OCI-LY1 (cell line): ENCODE measurements around the gene SIRT7.

Source experiments
- EZH2 ChIP-seq: fragments of 200-600 bp; sonication (generic), shearing (Covaris generic); IDR thresholded peaks from 2 replicates; pipeline ENCODE4 v1.8.0; 2017; ENCODE audit warnings: borderline replicate concordance, mixed run types, mild to moderate bottlenecking, antibody characterized with exemption, low read length, moderate library complexity, mixed read lengths
- TF ChIP-seq, protein P1 (sequence below): fragments of 200-600 bp; sonication (generic), shearing (Covaris generic); IDR thresholded peaks from 2 replicates; pipeline ENCODE4 v1.5.1; 2017; ENCODE audit warnings: mild to moderate bottlenecking, antibody characterized with exemption, low read length, moderate library complexity, mixed read lengths

DNA sequence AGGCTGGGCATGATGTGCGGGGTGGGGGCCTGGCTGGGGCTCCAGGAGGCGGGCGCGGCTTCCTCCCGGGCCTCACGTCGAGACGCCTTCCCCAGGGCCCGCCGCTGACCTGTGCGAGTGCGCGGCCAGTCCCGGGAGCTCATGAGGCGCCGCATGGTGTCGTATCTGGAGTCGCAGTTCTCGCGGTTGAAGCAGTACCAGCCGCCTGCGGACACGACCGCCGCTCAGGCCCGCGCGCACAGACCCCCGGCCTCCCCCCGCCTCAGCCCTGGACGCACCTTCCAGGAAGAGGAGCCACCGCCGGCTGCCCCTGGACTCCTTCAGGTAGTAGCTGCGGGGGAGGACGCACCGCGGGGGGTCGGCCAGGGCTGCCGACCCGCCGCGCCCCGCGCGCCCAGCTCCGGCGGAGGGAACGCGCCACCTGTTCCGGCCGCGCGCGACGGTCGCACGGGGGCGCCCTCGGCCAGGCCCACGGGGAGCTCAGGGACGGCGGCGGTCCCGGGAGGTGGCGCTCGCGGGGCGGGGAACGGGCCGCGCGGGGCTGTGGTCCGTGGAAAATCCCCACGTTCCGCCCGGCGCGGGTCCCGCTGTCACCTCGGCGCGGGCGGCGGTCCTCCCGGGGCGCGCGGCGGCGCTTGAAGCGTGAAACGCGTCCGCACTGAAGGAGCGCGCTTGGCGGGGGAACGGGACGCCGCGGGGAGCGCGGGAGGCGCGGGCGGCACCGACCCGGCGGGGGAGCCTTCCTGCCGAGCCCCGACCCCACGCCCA, 41.6 kb upstream of the SIRT7 start:
- TF ChIP-seq, protein P1, sequence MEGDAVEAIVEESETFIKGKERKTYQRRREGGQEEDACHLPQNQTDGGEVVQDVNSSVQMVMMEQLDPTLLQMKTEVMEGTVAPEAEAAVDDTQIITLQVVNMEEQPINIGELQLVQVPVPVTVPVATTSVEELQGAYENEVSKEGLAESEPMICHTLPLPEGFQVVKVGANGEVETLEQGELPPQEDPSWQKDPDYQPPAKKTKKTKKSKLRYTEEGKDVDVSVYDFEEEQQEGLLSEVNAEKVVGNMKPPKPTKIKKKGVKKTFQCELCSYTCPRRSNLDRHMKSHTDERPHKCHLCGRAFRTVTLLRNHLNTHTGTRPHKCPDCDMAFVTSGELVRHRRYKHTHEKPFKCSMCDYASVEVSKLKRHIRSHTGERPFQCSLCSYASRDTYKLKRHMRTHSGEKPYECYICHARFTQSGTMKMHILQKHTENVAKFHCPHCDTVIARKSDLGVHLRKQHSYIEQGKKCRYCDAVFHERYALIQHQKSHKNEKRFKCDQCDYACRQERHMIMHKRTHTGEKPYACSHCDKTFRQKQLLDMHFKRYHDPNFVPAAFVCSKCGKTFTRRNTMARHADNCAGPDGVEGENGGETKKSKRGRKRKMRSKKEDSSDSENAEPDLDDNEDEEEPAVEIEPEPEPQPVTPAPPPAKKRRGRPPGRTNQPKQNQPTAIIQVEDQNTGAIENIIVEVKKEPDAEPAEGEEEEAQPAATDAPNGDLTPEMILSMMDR: peak; percentile 63
- no peak for TF ChIP-seq EZH2
